ENCODE results near the gene TLK1.

TLK1 gene

DNA sequence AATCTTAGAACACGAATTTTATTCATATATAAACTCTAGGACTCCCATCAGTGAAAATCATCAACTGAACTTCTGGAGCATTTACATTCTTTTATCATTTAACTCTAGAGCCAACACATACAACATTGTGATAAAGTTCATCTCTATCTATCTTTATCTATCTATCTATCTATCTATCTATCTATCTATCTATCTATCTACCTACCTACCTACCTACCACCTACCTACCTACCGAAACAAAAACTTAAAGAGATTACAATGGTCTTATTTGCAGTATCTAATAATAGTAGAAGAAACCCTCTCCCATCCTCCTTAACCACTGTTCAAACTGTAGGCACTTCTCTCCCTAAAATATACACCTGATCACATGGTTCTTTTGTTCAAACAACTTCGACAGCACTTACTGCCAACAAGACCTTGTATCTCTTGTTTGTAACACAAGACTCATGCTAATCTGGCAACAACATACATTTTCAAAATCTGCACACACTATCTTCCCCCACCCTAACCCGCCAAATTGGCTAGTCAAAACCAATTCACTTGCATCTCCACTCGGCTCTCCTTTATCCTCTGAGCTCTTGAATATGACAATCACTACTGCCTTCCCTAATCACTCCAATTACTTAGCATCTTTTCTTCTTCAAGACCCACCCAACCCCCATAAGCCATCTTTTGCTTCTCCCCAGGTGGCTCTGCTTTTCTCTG, 162.6 kb downstream of the TLK1 start:
- no peak for DNase-seq (ENCODE audit: low read depth)

DNA sequence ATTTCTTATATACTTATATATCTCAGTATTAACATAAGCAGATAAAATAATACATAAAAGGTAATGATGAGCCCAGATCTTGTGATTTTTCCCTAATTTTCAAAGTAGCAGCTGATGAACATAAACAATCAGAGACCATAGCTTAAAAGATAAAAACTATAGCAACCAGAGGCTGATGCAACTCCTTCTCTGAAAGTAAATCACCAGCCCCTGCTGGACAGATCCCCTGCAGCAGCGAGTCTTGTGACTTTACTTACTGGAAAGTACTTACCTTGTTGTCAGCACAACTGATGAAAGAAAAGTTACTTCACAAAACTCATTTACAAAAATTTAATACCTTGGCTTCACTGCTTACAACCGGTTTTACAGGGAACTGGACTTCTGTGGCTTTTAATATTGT, 164.4 kb downstream of the TLK1 start:
- no peak for DNase-seq (ENCODE audit: low read depth)

DNA sequence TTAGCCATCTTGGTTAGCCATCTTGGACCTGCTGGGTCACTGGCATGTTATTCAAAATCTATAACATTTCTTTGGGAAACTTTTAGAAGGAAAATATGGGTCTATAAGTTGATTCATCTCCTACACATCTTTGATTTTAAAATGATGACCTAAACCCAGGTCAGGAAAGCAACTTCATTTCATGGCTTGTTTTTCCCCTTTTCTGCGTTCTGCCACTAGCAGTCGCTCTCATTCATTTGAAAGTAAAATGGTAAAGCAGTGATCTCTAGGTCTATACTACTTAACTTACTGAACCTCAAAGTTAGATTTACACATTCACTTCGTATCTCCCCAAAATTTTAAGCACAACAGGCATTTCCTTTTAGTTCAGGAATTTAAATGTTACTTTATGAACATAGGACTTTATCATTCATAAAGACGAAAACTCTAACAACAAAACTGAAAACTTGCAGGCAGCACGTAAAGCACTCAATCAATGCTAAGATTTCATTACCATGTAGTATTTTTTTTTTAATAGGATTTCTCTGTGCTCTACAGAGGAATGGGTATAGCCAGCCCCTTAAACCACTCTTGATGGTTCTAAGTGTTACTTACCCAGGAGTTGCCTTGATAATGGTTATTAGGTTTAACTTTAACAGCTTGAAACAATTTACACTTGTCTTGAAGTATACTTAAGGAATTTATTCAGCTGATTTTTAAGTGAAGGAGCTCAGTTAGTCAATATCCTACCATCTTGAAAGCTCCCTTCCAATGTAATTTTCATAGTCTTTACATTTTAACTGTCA, 169.1 kb downstream of the TLK1 start:
- no peak for DNase-seq (ENCODE audit: low read depth)

DNA sequence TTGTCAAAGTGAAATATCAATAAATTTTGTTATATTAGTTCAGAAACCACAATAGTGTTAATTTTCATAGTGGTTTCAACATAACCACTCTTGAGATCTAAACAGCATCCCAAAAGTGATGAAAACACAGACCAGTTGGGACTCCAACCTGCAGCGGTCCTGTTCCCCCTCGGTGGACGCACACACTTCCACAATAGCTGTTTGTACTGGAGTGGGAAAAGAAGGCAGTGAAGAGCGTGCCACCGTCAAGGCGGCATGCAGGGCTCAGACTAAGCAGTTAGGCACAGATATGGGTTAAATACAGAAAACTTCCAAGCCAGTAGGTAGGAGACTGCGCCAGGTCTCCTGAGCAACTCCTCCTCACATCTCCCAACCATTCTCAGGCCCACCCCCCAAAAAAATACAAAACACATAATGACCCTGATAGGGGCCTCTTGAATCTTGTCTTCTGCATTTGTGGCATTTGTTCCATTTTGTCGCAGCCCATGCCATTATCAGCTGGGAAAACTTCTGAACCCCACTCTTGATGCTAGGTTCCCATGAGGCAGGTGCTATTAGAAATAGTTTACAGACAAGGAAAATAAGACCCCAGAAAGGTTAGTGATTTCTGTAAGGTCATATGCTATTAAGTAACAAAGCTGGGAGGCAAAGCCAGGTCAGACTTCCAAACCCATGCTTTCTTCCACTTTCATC, 174.0 kb downstream of the TLK1 start:
- no peak for DNase-seq (ENCODE audit: low read depth)

DNA sequence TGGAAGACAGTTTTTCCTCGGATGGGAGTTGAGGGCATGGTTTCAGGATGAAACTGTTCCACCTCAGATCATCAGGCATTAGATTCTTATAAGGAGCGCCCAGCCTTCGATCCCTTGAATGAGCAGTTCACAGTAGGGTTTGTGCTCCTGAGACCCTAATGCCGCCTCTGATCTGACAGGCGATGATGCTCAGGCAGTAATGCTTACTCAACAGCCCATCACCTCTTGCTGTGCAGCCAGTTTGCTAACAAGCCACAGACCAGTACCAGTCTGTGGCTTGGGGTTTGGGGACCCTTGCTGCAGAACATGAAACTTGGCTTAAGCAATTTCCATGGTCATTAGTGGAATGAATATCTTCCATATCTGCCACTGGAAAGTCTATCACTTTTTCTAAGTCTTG, 175.3 kb downstream of the TLK1 start:
- no peak for DNase-seq (ENCODE audit: low read depth)

DNA sequence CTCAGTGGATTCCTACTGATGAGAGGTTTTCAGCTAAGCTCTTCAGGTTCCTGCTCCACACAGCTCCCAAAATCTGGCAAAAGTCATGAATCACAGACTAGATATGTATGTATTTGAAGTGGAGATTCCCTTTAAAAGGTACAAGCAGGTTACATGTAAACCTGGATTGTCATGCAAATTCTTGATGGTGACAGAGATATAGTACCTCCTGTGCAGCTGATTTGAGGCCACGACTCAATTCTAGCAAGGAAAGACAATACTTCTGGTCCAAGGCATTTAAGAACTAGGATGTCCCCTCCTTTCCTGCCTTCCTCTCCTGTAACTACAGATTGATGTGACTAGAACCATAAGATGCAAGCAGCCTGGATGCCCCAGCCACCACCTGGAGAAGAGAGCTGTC, 176.6 kb downstream of the TLK1 start:
- DNase-seq (ENCODE audit: low read depth), result no peak

DNA sequence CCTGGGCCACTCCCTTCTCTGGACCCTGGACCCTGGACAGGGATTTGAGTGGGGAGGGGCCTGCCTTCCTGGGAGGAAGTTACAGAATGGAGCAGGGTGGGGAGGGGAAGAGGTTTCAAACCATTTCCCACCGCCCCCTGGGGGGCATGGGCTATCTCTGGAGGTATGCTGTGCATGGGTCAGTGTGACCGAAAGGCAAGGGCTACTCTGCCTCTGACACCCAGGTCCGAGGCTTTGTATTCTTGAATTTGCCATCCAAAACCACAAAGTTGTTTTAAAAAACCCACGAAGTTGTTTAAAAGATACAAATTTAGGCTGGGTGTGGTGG, 184.8 kb downstream of the TLK1 start:
- DNase-seq (ENCODE audit: low read depth), result no peak

DNA sequence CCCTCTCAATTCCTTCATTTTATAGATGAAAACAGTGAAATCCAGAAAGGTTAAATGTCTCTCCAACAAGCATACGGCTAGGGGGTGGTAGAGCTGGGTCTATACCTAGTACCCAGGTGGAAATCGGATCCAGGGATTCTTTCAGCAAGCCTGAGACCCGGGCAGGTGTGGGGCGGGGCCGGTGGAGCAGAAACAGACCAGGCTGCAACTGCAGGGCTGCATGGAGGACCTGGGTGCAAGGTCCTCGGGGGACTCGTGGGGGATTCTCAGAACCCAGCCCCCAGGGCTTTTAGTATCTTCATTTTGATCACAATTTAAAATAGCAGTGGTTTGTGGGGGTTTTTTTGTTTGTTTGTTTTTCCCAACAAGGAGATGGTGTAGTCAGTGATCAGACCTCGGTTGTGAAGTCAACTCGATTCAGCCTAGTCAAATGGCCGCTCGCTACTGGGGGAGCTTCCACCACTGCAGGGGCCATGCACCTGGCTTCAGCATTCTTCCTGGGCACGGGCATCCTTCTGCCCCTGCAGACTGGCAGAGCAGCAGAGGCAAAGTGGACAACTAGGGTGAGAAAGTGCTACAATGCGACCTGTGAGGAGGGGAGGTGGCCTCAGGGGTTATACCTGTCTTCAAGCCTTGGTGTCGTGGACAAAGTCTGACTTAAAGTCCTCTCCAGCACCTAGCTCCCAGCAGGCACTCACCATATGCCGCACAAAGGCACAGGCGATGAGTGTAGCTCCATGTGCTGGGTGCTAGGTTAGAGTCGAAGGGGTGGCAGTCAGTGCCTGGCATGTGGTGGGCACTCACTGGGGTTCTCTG, 185.4 kb downstream of the TLK1 start:
- DNase-seq (ENCODE audit: low read depth), result no peak

DNA sequence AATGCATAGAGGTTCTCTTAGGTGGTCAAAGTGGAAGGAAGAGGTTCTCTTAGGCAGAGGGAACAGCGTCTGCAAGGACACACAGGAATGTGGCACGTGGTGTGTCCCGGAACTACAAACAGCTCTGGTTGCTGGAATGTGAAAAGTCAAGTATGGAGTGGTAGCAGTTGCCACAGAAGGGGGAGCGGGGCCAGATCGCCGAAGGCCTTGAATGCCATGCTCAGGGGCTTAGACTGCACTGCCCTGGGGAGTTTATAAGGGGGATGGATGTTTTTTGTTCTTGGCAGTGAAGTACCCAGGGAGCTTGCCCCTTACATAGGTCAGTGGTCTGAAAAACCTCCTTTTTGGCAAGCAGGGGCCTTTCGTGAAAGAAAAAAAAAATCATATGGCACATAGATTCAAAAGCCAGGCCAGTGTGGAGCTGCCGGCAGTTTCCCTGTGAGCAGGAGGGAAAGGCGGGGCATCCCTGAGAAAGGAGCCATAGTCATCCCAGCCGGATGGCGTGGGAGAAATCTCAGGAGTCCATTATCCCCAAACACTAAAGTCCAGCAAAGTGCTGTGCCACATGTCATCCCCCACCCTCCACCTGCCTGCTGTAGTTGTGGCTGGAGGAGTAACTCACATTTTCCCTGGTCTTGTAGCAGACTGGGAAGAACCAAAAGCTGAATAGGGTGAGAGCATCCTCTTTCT, 186.2 kb downstream of the TLK1 start:
- DNase-seq (ENCODE audit: low read depth), result peak; percentile 43

DNA sequence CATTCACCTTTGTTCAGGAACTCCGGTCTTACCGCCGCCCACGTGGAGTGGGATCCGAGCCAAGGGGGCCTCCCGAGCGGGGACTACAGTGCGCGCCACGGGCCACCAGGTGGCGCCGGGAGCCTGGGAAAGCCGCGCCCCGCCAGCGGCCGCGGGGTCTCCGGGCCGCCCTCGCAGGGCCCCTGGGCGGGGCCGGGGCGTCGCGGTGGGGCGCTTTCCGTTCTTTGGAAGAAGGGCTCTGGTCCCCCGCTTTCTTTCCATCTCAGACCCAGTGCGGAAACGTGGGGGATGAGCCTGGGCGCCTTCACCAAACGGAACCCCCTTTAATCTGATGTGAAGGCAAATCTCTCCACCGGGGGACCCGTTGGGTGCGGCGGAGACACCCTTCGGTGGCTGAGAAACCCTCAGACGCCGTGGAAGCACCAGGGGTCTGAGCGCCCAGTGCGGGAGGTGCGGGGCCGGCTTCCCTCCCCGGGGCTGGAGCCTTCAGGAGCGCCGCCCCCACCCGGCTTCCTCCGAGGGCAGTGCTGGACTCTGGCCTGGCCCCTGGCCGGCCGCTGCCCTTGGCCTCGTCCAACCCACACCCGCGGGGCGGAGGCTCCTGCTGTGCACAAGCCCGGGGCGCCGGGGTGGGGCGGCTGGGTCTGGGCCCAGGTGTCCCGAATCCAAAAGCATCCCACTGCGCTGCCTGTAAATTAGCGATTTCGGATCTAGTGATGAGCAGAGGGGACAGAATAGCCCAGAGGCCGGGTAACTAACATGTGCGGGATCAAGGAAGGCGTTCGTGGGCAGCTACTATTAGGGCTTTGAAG, 187.0 kb downstream of the TLK1 start:
- DNase-seq (ENCODE audit: low read depth), result peak; percentile 86

DNA sequence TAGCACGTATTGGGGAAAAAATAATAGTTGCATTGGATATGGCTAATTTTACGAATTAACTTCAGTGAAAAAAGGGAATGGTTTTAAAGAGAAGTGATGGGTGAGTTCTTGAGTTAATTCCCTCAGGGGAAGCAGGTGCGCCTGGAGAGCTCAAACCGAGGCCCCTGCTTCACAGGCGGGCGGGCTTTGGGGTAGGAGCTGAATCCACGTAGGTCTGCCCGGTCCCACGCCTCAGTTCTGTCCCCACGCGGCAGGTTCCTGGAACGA, 187.5 kb downstream of the TLK1 start:
- no peak for DNase-seq (ENCODE audit: low read depth)

DNA sequence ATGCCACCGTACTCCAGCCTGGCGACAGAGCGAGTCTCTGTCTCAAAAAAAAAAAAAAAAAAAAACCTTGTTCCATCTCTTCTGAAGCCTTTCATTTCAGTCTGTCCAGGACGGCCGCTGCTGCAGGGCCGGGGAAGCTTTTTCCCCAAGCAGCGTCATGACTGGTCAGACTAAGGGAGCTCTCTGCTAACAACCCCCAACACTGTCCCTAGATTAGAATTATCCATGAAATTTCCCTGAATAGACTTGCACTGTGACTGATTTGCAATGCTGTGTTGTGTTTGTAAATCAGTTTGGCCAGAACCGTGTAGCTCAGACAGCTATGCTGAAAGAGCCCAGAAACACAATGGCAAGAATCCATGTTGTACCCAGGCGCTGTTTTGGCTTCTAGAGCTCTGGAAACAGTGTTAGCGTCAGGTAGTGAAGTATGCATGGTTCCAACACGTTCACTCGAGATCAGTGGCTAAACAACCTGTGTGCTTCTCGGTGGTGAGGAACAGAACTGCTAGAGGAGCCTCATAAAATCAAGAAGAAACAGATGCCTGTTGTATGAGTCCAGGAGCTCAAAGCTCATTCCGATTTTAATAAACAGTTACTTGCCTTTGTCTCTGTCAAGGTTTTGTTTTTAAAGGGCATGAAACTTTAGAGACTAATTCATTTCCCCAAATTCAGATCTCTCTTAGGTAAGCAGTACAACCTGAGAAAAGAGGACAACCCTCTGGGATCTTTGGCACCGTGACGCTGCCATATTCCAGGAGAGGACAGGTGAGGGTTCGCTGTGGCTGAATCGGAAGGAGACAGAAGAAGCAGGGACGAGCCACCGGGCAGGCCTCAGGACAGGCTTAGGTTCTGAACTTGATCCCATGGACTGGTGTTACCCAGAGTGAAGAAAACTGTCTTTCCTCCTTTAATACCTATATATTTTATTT, 188.1 kb downstream of the TLK1 start:
- peak; percentile 28 for DNase-seq (ENCODE audit: low read depth)

DNA sequence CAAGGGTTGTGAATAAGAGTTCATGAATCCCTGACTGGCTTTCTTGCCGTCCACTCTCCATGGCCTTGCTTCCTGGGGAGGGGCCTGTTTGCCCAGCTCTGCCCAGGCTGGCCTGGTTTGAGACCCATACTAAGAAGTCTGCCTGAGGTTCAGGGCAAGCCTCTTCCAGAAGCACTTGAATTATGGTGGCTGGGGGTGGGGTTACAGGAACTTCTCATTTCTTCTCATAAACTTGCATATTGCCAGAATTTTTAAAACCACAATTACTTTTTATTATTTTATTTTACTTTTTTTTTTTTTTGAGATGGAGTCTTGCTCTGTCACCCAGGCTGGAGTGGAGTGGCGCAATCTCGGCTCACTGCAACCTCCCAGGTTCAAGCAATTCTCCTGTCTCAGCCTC, 189.6 kb downstream of the TLK1 start:
- no peak for DNase-seq (ENCODE audit: low read depth)

DNA sequence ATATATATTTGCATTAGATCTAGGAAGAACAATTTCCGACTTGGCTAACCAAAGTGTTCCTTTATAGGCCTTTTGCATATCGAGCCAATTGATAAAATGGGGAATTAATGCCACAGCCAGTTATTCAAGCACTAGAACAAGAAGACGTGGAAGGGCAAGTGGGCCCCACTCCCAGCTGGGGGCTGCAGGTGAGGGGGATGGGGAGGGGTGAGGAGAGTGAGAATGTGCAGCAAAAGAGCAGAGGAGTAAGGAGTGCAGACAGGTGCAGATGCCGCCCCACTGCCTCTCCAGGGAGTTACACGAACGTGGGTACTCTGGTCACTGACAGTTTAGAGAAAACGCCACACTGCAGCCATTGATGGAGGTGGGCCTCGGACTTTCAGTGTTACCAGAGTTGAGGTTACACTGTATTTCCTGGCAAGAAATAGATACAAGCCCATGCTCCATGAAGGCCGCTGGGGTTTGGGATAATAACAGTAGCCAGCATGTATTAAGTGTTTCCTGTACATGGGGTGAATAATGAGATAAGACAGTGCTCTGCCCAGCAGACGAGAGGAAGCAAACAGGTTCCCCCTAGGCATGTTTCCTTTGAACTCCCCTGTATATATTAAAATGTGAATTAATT, 190.7 kb downstream of the TLK1 start:
- DNase-seq (ENCODE audit: low read depth), result no peak

DNA sequence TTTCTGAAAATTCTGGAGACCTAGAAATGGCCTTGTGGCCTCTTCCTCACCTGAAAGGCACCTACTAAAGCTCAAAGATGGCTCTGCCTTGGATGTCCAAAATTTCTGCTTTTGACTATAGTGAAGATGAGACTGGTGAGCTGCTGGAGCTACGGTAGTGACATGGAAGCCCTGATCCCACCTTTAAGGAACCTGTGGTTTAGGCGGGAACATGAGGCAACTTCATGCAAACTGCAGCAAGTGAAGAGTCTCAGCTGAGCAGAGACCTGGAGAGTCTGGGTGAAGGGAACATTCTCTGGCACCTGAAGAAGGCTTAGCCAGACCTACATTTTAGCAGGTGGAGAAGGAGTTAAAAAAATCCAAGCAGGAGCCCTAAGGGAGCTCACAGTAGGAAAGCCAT, 191.7 kb downstream of the TLK1 start:
- no peak for DNase-seq (ENCODE audit: low read depth)

DNA sequence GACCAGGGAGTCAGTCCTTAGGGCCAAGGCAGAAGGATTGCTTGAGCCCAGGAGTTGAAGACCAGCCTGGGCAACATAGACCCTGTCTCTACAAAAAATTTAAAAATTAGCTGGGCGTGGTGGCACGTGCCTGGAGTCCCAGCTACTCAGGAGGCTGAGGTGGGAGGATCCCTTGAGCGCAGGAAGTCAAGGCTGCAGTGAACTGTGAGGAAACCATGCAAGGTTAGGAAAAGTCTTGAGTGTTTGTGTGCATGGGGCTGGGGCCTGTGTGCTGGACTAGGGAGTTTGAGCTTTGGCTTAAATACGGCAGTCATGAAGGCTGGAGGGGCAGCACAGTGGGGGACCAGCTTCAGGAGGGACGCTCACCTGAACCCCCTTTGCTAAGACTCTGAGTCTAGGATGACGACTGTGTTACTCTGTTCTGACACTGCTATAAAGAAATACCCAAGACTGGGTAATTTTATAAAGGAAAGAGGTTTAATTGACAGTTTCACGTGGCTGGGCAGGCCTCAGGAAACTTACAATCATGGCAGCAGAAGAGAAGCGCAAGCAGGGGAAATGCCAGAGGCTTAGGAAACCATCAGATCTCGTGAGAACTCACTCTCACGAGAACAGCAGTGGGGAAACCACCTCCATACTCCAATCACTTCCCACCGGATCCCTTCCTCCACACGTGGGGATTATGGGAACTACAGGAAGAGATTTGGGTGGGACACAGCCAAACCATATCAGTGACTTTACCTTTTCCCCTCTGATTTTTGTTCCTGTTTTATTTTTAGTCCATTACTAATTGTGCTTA, 192.3 kb downstream of the TLK1 start:
- DNase-seq (ENCODE audit: low read depth), result no peak

DNA sequence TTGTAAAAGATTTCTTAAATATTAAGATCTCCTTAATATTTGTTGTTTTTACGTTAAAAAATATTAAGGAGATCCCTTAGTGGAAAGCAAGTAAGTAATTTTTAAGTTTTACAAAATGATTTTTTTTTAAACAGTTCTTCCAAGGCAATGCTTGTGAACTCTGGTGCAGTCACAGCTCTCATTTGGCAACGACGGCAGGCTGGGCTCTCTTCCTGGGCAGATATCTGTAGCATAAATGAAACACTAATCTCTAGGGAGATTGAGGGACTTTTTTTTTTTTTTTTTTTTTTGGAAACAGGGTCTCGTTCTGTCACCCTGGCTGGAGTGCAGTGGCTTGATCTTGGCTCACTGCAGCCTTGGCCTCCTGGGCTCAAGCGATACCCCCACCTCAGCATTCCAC, 193.1 kb downstream of the TLK1 start:
- no peak for DNase-seq (ENCODE audit: low read depth)

DNA sequence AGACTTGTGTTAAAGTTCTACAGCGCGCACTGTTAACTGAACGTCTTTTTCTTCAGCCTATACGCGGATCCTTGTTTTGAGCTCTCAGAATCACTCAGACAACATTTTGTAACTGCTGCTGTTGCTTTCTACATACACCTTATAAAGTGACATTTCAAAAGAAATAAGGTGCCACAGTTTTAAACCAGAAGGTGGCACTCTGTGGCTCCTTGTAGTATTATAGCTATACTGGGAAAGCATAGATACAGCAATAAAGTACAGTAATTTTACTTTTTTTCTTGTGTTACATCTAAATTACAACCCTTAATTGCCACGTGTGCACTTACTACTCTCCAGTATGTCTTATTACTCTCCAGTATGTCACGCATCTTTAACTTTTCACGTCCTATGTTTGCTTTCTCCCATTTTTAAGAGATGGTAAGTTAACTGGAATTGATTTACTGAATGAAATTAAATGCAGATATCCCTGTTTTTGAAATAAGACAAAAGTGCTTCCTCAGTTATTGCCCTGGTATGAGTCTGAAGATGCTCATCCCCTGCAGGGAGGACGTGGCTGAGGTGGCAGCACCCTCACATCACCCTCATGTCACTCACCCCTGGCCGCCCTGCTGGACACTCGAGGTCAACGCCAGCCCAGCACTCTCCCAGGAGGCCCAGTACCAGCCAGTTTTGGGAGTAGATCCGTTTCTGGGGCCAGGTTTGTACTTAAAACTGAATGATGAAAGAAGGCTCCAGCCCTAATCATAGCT, 193.9 kb downstream of the TLK1 start:
- peak; percentile 47 for DNase-seq (ENCODE audit: low read depth)
